HS-27A (cell line): ENCODE data around the gene KCTD4.
"Not testable (repeated sequence)": the region's sequence is repeated elsewhere in the genome, so short reads cannot be mapped to it uniquely, and the experiment has no call there.

ENCODE experiments used
- DNase-seq: peaks from one replicate; pipeline ENCODE4 v3.0.0-alpha.2; 2012; ENCODE audit warnings: low read depth, missing footprints

Gene KCTD4

DNA sequence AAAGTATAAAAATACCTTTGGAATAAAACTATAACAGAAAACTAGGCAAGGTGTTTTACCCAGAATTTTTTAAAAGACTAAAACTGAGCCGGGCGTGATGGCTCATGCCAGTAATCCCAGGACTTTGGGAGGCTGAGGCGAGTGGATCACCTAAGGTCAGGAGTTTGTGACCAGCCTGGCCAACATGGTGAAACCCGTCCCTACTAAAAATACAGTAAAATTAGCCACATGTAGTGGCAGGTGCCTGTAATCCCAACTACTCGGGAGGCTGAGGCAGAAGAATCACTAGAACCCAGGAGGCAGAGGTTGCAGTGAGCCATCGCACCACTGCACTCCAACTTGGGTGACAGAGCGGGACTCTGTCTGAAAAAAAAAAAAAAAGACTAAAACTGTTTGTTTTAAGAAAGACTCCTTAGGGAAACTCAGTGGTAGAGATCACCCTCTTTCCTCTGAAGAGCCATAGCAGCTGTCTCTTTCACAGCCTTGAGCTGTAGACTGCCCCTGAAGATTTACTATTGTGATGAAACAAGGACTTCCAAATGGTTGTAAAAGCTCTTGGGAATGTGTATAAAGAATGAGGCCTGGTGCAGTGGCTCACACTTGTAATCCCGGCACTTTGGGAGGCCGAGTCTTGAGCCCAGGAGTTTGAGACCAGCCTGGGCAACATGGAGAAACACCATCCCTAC, 14.7 kb upstream of the KCTD4 start:
- no peak for DNase-seq

DNA sequence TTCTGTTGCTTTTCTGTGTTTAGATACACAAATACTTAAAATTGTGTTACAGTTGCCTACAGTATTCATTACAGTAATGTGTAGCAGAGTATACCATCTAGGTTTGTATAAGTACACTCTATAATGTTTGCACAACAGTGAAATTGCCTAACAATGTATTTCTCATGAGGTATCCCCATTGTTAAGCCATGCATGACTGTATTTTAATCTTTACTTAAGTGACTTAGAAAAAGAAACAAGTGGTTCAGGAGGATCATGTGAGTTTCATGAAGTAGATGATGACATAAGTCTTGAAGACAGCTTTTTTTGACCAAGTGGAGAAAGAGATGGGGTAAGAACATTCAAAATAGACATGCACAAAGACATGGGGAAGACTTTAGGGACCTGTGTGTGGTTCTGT, 8.4 kb upstream of the KCTD4 start:
- DNase-seq: no peak

DNA sequence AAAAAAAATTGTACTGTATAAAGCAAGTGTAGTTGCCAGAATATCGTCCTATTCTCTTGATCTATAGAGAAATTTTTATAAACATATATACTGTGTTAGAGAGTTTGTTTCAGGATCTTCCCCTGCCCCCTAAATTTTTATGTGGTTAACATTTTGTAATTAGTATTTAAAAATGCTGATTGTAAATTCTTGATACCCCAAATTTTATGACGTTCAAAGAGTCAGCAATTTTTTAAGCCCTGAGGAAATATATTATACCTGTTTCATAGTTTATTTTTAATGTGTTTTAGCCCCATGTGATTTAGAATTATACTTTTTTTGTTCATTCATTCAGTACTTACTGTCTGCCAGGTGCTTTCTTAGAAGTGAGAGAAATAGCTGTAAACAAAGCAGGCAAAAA, 7.3 kb upstream of the KCTD4 start:
- no peak for DNase-seq

DNA sequence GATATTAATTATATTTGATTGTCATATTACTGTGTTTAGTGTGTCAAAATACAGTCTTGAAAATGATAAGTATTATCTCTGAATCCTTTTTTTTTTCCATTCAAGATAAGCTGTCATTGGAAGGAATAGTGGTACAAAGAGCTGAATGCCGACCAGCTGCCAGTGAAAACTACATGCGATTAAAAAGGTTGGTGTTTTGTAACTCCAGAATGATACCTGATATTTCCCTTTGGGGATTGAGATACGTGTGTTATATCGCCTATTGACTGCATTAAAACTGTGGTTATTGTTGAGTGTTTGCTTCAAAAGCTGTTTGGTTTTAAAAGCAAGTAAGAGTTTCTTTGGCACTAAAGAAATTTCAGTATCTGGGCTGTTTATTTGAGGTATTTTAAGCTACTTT, 6.5 kb upstream of the KCTD4 start:
- DNase-seq: no peak

DNA sequence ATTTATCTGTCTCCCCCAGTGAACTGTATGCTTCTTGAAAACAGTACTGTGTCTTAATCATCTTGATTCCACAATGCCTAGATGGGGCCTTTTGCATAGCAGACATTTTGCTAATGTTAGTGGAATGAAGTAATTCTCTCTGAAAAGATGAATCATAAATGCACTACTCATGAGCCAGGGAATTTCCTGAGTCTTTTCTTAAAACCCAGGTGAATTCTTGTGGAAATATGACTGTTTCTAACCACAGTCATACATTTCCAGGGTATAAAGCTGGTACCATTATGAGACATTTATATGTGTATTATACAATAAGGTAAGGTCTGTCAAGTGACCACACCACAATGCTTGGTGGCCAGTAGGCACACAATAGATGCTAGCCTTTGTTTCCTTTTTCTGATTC, 5.5 kb upstream of the KCTD4 start:
- peak; percentile 59 for DNase-seq

DNA sequence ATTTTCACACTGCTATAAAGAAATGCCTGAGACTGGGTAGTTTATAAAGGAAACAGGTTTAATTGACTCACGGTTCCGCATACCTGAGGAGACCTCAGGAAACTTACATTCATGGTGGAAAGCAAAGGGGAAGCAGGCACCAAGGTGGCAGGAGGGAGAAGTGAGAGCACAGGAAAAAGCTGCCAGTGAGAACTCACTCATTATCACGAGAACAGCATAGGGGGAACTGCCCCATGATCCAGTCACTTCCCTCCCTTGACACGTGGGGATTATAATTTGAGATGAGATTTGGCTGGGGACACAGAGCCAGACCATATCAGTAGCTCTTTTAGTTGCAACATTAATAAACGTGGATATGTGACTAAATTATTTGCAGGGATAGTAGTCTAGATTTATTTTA, 4.3 kb upstream of the KCTD4 start:
- DNase-seq: no peak

DNA sequence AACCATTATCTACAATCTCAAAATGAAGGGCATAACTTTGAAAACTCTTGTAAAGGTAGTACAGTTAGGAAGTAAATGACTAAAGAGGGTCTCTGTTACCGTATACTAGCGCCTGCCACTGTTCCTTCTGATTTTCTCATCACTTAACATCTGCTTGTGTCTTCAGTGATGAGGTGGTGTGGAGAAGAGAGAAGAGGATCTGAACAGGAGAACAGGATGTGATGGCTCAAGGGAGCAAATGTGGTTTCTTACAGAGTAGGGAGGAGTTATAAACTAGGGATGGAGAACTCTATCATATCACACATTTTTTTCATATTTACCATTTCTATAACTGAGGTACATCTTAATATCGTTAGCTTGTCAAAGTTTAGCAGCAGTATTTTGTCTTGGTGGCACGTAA, 1.1 kb downstream of the KCTD4 start:
- no peak for DNase-seq

DNA sequence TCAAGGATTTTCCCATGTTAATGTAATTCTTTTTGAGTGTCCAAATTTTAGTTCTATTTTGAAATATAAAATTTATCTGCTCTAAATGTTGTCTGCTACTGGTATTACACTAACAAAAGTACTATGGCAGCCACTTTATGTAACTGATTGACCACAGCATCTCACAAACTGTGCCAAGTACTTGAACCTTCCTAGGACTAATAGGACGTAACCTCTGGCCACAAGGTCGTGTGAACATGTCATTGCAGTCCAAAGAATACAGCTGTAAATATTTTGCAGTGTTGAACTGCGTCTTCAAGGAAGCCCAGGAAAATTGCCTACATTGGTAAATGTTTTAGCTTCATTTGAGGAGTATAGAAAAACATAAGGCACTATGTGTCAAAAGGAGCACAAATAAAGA, 1.9 kb downstream of the KCTD4 start:
- no peak for DNase-seq

DNA sequence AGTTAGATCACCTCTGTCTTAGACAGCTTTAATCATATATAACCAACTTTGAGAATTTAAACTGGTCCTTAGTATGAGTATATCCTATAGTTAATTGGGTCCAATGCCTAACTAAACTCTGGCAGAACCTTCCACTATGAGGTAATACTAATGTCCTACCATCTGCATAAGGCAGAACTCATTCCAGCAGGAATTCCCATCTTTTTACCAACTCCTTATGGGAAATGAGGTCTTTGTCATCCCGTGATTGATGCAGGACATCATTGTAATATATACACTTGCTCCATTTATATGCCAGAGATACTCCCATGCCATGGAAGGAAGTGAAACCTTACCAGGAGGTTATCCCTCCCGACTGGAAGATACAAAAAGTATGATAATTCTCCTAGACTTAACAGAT, 2.8 kb downstream of the KCTD4 start:
- no peak for DNase-seq

DNA sequence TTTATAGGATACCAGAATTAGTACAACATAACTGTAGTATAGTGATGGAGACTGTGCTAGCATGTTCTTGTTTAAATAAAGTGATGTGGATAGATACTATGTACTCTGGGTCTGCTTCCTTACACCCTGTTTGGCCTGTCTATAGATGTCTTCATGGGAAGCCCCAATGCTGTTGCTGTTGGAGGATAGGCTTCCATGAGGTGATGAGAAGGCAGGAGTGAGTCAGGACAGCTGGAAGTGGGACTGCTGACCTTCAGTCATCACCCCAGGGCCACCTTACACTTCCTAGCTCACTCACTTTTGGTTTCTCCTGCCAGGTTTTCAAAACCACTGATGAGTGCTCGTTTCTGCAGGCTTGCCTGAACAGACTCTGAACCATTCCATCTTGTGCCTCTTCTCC, 4.2 kb downstream of the KCTD4 start:
- DNase-seq: no peak

DNA sequence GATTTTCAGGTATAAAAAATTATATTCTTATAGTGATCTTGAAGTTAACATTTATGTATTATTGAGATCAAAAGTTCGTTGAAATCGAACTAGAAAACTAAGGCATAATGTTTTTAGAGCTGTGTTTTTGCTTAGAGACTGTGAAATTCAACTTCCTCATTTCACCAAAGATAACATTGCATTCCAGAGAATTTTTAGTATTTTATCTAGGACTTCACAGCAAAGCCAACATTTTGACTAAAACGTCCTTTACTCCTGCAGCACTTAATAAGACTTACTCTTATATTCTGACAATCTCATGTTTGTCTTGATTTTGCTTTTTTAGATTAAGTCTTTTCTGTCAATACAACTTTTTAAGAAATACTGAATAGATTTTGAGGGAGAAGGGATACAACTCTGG, 4.7 kb downstream of the KCTD4 start:
- DNase-seq: no peak

DNA sequence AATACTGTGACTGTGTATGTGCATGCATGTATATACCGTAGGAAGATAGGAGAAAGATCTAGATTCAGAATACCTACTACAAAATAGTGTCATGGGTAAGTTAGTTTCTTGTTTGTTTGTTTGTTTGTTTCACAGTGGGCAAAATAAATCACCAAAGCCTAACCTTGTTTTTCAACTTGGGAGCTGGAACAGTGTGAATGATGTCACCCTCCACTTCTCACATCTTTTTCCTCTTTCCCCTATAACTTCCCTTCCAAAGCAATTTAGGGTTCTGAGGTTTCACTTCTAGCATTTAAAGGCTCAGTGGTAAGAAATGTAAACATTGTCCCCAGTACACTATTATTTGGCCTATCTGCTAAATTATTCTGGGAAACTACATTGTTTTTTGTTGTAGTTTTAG, 5.4 kb downstream of the KCTD4 start:
- no peak for DNase-seq

DNA sequence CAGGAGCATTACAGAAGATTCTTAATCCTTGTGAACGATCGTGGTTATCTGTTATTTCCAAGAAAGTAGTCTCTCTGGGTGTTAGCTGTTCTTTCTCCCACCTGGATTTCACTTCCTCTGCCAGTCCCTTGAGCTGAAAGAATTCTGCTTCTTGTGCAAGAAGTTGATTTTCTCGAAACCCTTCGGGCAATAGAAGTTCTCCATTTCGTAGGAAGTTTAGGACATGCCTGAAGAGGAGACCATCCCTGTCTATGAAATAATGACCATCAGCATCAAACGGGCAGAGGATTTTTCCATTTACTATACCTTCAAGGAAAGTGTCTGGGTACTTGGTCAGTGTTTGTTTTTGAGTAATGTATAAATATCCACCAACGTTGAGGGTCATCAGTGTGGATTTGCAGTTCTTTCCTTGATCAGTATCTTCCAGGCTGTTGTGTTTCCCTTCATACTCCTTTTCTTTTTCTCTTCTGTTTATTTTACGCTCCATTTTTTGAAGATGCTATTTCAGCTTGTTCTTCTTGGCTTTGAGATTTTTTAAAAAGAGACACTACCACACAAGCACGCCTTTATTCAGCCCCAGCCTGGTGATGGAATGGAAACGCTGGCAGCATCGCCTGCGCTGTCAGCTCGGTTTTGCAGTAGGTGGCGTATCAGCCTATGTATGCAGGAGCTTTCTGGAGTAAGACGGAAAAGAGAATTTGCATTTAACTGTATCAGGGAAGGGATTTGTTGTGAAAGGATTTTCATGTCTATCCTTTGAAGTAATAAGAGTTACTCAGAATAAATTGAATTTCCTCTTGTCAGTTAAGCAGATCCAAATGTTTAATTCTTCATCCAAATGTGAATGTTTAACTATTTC, 6.5 kb downstream of the KCTD4 start:
- DNase-seq: no peak

DNA sequence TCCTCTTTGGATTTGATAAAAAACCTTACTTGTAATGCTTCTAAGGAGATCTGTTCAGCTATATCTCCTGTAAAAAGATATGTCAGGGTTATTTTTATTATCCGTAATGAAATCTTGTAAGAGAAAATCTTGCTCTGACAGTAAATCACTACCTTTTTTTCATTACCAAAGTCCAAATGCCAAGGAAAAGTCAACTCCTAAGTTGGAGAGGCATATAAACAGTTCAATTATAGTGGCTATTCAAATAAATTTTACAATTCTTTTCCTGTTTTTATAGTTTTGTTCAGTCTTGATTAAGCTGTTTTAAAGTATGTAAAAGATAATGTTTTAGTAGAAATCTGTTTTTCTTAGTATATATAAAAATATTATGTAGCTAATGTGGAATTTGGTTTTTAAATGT, 9.0 kb downstream of the KCTD4 start:
- DNase-seq: no peak

DNA sequence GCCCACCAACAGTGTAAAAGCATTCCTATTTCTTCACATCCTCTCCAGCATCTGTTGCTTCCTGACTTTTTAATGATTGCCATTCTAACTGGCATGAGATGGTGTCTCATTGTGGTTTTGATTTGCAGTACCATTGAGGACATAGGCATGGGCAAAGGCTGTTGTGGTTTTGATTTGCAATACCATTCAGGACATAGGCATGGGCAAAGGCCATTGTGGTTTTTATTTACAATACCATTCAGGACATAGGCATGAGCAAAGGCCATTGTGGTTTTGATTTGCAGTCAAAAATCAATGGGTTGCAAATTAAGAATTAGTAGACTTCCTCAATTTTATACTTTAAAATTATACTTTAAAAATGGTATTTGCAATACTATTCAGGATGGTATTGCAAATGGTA, 11.3 kb downstream of the KCTD4 start:
- peak; percentile 75 for DNase-seq

DNA sequence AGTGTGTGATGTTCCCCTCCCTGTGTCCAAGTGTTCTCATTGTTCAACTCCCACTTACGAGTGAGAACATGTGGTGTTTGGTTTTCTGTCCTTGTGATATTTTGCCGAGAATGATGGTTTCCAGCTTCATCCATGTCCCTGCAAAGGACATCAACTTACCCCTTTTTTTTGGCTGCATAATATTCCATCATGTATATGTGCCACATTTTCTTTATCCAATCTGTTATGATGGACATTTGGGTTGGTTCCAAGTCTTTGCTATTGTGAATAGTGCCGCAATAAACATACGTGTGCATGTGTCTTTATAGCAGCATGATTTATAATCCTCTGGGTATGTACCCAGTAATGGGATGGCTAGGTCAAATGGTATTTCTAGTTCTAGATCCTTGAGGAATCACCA, 11.8 kb downstream of the KCTD4 start:
- DNase-seq: not testable (repeated sequence)

DNA sequence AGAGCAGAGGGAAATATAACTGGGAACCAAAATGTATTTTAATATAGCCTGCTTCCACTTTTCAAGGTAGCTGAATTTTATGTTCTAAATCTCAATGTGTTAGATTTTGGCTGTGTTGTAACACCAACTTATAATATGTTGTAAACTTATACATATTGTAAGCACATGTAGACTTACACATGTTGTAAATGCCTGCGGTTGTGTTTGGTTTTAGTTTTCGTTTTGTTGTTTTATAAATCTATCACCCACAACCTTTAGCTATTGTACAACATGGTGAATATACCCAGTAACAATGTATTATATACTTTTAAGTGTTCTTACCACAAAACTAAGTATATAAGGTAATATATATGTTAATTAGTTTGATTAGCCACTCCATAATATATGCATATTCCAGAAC, 15.6 kb downstream of the KCTD4 start:
- DNase-seq: no peak

DNA sequence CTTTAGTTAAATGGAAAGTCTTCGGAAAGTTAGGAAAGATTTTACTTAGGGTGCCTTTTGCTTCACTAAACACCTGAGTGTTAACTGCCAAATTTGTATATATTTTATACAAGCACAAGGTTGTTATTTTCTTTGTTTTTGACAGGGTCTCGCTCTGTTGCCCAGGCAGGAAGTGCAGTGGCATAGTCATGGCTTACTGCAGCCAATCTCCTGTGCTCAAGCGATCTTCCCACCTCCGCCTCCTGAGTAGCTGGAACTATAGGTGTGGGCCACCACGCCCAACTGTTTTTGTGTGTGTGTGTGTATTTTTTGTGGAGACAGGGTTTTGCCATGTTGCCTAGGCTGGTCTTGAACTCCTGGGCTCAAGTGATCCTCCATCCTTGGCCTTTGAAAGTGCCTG, 16.2 kb downstream of the KCTD4 start:
- no peak for DNase-seq

DNA sequence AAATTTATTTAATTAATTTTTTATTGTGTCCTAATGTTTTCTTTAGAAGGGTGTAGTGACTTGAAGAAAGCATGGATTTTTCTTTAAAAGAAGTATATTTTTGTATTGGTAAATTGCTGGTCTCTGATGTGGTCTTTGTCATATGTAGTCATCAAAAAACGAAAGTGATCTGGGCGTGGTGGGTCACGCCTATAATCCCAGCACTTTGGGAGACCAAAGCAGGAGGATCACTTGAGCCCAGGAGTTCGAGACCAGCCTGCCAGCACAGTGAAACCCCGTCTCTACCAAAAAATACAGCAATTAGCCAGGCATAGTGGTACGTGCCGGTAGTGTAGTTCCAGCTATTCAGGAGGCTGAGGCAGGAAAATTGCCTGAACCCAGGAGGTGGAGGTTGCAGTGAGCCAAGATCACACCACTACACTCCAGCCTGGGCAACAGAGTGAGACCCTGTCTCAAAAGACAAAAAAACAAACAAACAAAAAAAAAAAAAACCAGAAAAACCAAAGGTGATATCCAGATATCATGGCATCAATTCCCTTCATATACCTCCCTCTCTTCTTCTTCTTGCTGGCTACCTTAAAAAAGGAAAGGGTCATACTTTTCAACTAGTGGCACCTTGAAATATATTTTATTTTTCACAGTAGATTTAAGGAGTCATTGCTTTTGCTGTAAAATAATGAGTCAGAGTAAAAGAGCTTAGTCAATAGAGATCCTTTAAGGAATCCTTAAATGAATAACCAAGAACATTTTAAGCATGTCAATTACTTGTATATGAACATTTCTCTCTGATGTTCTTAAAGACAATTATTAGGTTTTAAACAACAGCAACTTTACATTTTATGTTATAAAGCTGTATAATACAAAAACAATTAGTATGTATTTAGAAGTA, 19.9 kb downstream of the KCTD4 start:
- no peak for DNase-seq

DNA sequence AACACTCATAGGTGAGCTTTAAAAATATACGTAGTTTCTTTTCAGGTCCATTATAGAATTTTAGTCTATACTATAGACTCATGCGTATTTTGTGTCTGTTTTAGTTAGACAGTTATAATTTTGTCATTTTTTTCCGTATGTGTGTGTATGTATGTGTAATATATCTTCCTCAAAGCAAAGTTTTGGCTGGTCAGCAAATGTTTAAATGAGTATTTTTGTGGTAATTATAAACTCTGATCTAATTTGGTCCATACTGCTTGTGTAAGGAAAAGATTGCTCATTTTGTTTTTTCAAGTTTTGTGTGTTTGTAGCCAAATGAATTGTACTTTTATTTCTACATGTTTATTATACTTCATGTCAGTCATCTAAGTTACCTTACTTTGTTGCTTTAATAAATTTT, 20.5 kb downstream of the KCTD4 start:
- DNase-seq: no peak

DNA sequence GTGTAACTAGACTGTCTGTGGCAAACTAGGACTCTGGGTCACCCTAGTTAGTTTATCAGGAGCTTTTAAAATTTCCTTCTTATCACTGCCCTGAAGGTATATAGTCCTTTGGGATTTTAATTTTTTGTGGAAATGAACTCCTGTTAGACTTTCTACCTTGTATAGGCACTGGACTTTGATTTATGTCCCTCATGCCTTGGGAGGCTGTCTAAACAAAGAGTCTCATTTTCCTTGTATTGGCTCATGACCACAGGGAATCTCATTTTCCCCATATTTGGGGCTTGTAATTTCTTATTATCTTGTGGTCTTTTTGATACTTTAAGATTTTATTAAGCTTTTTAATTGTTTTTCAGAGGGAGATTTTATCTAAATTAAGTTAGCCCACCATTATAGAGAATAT, 21.4 kb downstream of the KCTD4 start:
- DNase-seq: no peak

DNA sequence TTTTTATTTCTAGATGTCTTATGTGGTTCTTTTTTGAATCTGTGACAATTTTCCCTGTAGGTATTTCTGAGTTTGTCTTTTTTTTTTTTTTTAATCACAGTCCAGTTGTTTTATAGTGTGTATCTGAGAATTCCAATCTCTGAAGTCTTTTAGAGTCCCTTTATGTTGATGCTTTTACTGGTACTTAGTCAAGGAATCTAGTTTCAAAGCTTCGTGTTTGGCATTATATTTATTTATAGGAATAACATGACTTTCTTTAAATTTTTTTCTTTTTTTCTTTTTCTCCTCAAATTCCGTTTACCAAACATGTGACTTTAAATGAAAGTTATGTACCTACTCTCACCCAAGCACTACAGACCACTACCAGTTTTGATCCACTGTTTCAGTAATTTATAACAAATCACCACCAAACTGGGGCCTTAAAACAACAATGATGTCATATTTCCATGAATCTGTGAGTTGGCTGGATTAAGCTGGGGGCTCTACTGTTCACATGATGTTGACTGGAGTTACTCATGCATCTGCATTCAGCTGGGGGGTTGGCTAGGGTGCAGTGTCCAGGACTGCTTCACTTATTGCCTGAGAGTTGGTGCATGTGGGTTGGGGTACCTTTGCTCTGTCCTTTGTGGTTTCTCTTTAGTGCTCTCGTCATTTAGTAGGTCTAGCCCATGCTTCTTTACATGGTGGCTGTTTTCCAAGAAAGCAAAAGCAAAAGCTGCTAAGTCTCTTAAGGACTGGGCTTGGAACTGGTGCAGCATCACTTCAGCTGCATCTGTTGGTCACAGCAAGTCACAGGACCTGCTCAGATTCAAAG, 22.3 kb downstream of the KCTD4 start:
- DNase-seq: no peak
